ENCODE data around the gene ST6GALNAC3.

The ST6GALNAC3 gene

GRCh38 chr1:76105372-76105771, 30.8 kb downstream of the ST6GALNAC3 start:
- no peak for TF ChIP-seq CTCF (conservative IDR thresholded peaks at IDR 0.05; ENCODE audit: low read depth, low read length)
- no peaks in the 10 kb centered on the region for H4K20me1 ChIP-seq (ENCODE audit: insufficient read depth)
- H3K79me2 ChIP-seq (ENCODE audit: insufficient read depth, low read depth), result no peaks in the 10 kb centered on the region

DNA sequence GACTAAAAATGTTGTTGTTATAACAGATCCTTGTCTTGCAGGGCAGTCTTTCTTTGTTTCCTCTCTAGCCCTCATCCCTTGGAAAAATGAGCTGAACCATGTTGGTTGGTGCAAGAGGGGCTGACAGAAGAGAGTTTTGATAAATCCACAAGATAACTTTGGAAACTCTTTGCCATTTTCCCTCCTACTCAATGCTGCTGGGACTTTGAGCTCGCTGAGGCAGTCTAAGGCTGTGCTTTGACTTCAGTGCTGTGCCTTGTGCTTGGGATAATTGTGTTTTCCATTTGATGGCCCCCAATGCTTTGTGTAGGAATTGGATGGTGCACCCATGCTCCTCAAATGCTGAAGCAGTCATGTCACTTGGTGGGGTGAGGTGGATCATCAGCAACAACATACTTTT, 31.7 kb downstream of the ST6GALNAC3 start:
- Histone ChIP-seq H3K27ac (no peak overlapping the region), H3K27me3 (ENCODE audit: insufficient read depth, low read depth) (no peaks in the 10 kb centered on the region)
- no peak for TF ChIP-seq CTCF (conservative IDR thresholded peaks at IDR 0.05; ENCODE audit: low read depth, low read length)

More at GRCh38 chr1:76105372-76105771, 30.8 kb downstream of the ST6GALNAC3 start:
- Histone ChIP-seq H3K27me3 (ENCODE audit: insufficient read depth, low read depth) (no peaks in the 10 kb centered on the region), H3K4me2 (no peak overlapping the region), H3K27ac (no peak overlapping the region), H3K4me1 (ENCODE audit: low read depth, poor library complexity, severe bottlenecking) (no peaks in the 10 kb centered on the region), H3K9ac (no peak overlapping the region), H3K36me3 (ENCODE audit: insufficient read depth) (no peaks in the 10 kb centered on the region), H3K4me3 (IDR thresholded peaks at IDR 0.05; ENCODE audit: insufficient read depth, low read depth, low read length) (no peak overlapping the region), H2AFZ (ENCODE audit: low read depth) (no peak overlapping the region)

DNA sequence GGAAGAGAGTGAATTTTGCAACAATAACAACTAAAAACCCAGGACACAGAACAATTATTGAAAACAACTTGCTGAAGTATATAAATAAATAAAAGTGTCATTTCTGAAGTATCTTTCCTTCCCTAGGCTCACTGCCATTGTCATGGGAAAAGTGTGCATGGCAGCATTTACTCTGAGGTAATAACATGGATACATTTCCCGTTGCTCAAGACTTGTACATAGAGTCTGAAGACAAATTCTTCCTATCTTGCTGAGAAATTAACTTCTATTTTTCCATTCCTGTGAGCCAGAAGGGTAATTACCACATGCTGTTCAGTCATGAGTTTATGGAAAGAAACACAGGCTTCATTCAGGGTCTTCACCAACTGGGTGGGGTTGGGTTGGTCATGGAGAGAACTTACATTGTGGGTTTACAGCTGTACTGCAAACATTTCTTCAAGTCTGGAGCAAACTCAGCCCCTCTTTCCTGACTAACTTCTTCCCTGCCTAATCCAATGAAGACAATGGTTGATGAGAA, 32.2 kb downstream of the ST6GALNAC3 start:
- Histone ChIP-seq H3K27ac (no peak overlapping the region), H4K20me1 (ENCODE audit: insufficient read depth) (no peaks in the 10 kb centered on the region), H3K27me3 (ENCODE audit: insufficient read depth, low read depth) (no peaks in the 10 kb centered on the region), H3K36me3 (ENCODE audit: insufficient read depth) (no peaks in the 10 kb centered on the region), H3K79me2 (ENCODE audit: insufficient read depth, low read depth) (no peaks in the 10 kb centered on the region), H3K4me2 (no peak overlapping the region), H3K4me1 (ENCODE audit: low read depth, poor library complexity, severe bottlenecking) (no peaks in the 10 kb centered on the region), H2AFZ (ENCODE audit: low read depth) (no peak overlapping the region), H3K9ac (no peak overlapping the region), H3K4me3 (IDR thresholded peaks at IDR 0.05; ENCODE audit: insufficient read depth, low read depth, low read length) (no peak overlapping the region)
- no peak for TF ChIP-seq CTCF (conservative IDR thresholded peaks at IDR 0.05; ENCODE audit: low read depth, low read length)

More for the DNA sequence above, 31.7 kb downstream of the ST6GALNAC3 start:
- no peaks in the 10 kb centered on the region for H3K4me1 ChIP-seq (ENCODE audit: low read depth, poor library complexity, severe bottlenecking)
- H3K79me2 ChIP-seq (ENCODE audit: insufficient read depth, low read depth), result no peaks in the 10 kb centered on the region
- no peak overlapping the region for H3K9ac ChIP-seq
- no peak overlapping the region for H3K4me2 ChIP-seq
- H4K20me1 ChIP-seq (ENCODE audit: insufficient read depth), result no peaks in the 10 kb centered on the region
- no peak overlapping the region for H2AFZ ChIP-seq (ENCODE audit: low read depth)
- no peaks in the 10 kb centered on the region for H3K36me3 ChIP-seq (ENCODE audit: insufficient read depth)
- no peak overlapping the region for H3K4me3 ChIP-seq (IDR thresholded peaks at IDR 0.05; ENCODE audit: insufficient read depth, low read depth, low read length)

DNA sequence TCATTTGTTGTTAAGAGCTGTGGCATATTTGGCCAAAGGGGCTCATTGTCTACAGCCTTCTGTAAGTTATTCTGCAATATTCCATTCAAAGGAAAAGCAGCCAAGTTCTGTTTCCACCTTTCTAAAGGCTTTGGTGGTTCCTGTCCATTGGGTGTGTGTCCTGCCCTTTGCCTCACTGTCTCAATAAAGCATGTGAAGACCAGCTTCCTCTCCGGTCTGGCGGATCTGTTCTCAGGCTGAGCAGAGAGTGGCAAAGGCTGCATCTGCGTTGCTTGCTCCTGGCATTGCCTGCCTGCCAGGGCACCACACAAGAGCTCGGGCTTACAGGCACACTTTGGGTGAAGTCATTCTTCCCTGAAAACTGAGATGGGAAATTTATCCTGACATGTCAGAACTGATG, 34.9 kb downstream of the ST6GALNAC3 start:
- TF ChIP-seq CTCF (conservative IDR thresholded peaks at IDR 0.05; ENCODE audit: low read depth, low read length), result no peak
- no peaks in the 10 kb centered on the region for H3K79me2 ChIP-seq (ENCODE audit: insufficient read depth, low read depth)
- no peak overlapping the region for H3K9ac ChIP-seq
- H4K20me1 ChIP-seq (ENCODE audit: insufficient read depth), result no peaks in the 10 kb centered on the region
- no peak overlapping the region for H2AFZ ChIP-seq (ENCODE audit: low read depth)
- H3K4me3 ChIP-seq (IDR thresholded peaks at IDR 0.05; ENCODE audit: insufficient read depth, low read depth, low read length), result no peak overlapping the region
- no peaks in the 10 kb centered on the region for H3K36me3 ChIP-seq (ENCODE audit: insufficient read depth)
- no peaks in the 10 kb centered on the region for H3K27me3 ChIP-seq (ENCODE audit: insufficient read depth, low read depth)
- no peak overlapping the region for H3K27ac ChIP-seq
- no peaks in the 10 kb centered on the region for H3K4me1 ChIP-seq (ENCODE audit: low read depth, poor library complexity, severe bottlenecking)
- H3K4me2 ChIP-seq, result no peak overlapping the region

All from KMS-11 (cell line).